ENCODE measurements around the gene CD302.

CD302 gene

DNA sequence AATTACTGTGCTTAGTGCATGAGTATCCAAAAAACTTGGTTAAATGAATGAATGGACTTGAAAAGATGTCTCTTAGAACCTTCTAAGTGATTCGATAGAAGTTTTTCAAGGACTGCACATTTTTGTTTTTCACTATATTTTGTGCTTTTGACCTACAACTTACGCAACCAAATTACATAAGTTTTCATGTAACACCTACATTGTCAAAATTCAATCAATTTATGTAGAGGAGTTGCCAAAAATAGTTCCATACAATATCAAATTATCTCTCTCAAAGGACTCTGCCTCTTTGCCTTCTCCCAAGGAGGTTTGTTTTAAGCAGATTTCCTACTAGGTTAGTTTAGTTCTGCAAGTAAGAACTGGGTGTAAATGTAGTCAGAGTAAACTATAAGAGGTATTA lies 75.4 kb downstream of the CD302 start:
- DNase-seq: no peak
- in situ Hi-C loops (cut with HindIII; ENCODE audit: low pct_ligation_motif_present, low pct_unique_long_range_greater_than_20kb, low sequenced_read_pairs): no loop called here

DNA sequence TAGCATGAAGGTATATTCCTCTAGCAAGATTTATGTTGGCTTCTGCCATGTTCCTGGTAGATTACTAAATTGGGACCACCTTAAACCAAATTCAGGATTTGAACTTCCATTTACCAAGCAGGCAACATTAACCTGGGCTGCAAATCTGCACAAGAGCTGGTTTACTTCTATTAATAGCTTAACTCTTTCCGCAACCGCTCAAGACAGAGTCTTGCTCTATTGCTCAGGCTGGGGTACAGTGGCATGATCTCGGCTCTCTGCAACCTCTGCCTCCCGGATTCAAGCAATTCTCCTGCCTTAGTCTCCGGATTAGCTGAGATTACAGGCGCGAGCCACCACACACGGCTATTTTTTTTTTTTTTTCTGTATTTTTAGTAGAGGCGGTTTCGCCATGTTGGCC lies 77.3 kb downstream of the CD302 start:
- no peak for DNase-seq
- in situ Hi-C loops (cut with HindIII; ENCODE audit: low pct_ligation_motif_present, low pct_unique_long_range_greater_than_20kb, low sequenced_read_pairs): no loop called here

Measured in ACHN (cell line).